ENCODE data around the gene GMCL2. TPM values are rescaled to one million over a fixed set of nuclear protein-coding genes. Genes with fewer than 3 reads are reported as not detected.

The GMCL2 gene
- total and polyA plus RNA-seq, 4 donors = not detected

GRCh38 chr5:178221853-178222252 is 34.7 kb upstream of the GMCL2 start:
- ATAC-seq (ENCODE audit: insufficient read depth, low FRiP score) (no peak), DNase-seq (no peak)
- H3K27me3 ChIP-seq (ENCODE audit: control insufficient read depth in 3 of 3, insufficient read depth in 3 of 3, low read length in 2 of 3) = no peaks in the 10 kb centered on the region
- peaks cover 0 to 2% (median 0%) of the 10 kb centered on the region in 4 donors for H3K9me3 ChIP-seq (ENCODE audit: control insufficient read depth in 4 of 4, insufficient read depth in 3 of 4, low read length in 3 of 4)
- no peak overlapping the region for H3K9ac ChIP-seq (ENCODE audit: insufficient read depth in 1 of 2, low read length in 2 of 2)
- H3K4me3 ChIP-seq = no peak overlapping the region
- WGBS, 2 donors = 76 to 78% methylated on average over 5 of the region's 5 CpGs
- peaks cover 3 to 26% (median 18%) of the 10 kb centered on the region in 4 donors for H3K36me3 ChIP-seq (ENCODE audit: control insufficient read depth in 4 of 4, insufficient read depth in 4 of 4, low read length in 4 of 4)
- no peak for TF ChIP-seq CTCF (IDR thresholded peaks at IDR 0.05; ENCODE audit: control extremely low read depth, extremely low read depth)
- H3K4me1 ChIP-seq (ENCODE audit: control insufficient read depth in 5 of 5, insufficient read depth in 5 of 5, low read length in 5 of 5) = peaks cover 0 to 13% (median 5%) of the 10 kb centered on the region in 5 donors
- no peak overlapping the region for H3K27ac ChIP-seq (ENCODE audit: low read depth in 1 of 2, low read length in 1 of 2)

- ATAC-seq (ENCODE audit: insufficient read depth, low FRiP score) (no peak), DNase-seq (no peak)
- peaks cover 0 to 13% (median 5%) of the 10 kb centered on the region in 5 donors for H3K4me1 ChIP-seq (ENCODE audit: control insufficient read depth in 5 of 5, insufficient read depth in 5 of 5, low read length in 5 of 5)
- TF ChIP-seq CTCF (IDR thresholded peaks at IDR 0.05; ENCODE audit: control extremely low read depth, extremely low read depth) = no peak
- peaks cover 0 to 2% (median 0%) of the 10 kb centered on the region in 4 donors for H3K9me3 ChIP-seq (ENCODE audit: control insufficient read depth in 4 of 4, insufficient read depth in 3 of 4, low read length in 3 of 4)
- no peak overlapping the region for H3K4me3 ChIP-seq
- peaks cover 3 to 27% (median 22%) of the 10 kb centered on the region in 4 donors for H3K36me3 ChIP-seq (ENCODE audit: control insufficient read depth in 4 of 4, insufficient read depth in 4 of 4, low read length in 4 of 4)
- no peak overlapping the region for H3K9ac ChIP-seq (ENCODE audit: insufficient read depth in 1 of 2, low read length in 2 of 2)
- no peaks in the 10 kb centered on the region for H3K27me3 ChIP-seq (ENCODE audit: control insufficient read depth in 3 of 3, insufficient read depth in 3 of 3, low read length in 2 of 3)
- no peak overlapping the region for H3K27ac ChIP-seq (ENCODE audit: low read depth in 1 of 2, low read length in 1 of 2)
- 49 to 61% methylated on average over 3 of the region's 3 CpGs for WGBS, 2 donors
Measured at GRCh38 chr5:178221282-178221681, 34.1 kb upstream of the GMCL2 start.

GRCh38 chr5:178218827-178219226 is 31.7 kb upstream of the GMCL2 start:
- Histone ChIP-seq H3K9ac (ENCODE audit: insufficient read depth in 1 of 2, low read length in 2 of 2) (no peak overlapping the region), H3K9me3 (ENCODE audit: control insufficient read depth in 4 of 4, insufficient read depth in 3 of 4, low read length in 3 of 4) (peaks cover 0 to 2% (median 0%) of the 10 kb centered on the region in 4 donors), H3K36me3 (ENCODE audit: control insufficient read depth in 4 of 4, insufficient read depth in 4 of 4, low read length in 4 of 4) (peaks cover 18 to 41% (median 39%) of the 10 kb centered on the region in 4 donors), H3K4me1 (ENCODE audit: control insufficient read depth in 5 of 5, insufficient read depth in 5 of 5, low read length in 5 of 5) (peaks cover 0 to 7% (median 5%) of the 10 kb centered on the region in 5 donors), H3K27ac (ENCODE audit: low read depth in 1 of 2, low read length in 1 of 2) (no peak overlapping the region), H3K4me3 (no peak overlapping the region), H3K27me3 (ENCODE audit: control insufficient read depth in 3 of 3, insufficient read depth in 3 of 3, low read length in 2 of 3) (no peaks in the 10 kb centered on the region)
- WGBS, 2 donors = 89 to 90% methylated on average over 3 of the region's 3 CpGs
- no peak for DNase-seq
- no peak for TF ChIP-seq CTCF (IDR thresholded peaks at IDR 0.05; ENCODE audit: control extremely low read depth, extremely low read depth)
- no peak for ATAC-seq (ENCODE audit: insufficient read depth, low FRiP score)

- TF ChIP-seq CTCF (IDR thresholded peaks at IDR 0.05; ENCODE audit: control extremely low read depth, extremely low read depth) = no peak
- Histone ChIP-seq H3K9ac (ENCODE audit: insufficient read depth in 1 of 2, low read length in 2 of 2) (no peak overlapping the region), H3K9me3 (ENCODE audit: control insufficient read depth in 4 of 4, insufficient read depth in 3 of 4, low read length in 3 of 4) (peaks cover 0 to 2% (median 0%) of the 10 kb centered on the region in 4 donors), H3K27me3 (ENCODE audit: control insufficient read depth in 3 of 3, insufficient read depth in 3 of 3, low read length in 2 of 3) (no peaks in the 10 kb centered on the region), H3K4me1 (ENCODE audit: control insufficient read depth in 5 of 5, insufficient read depth in 5 of 5, low read length in 5 of 5) (peaks cover 0 to 5% (median 2%) of the 10 kb centered on the region in 5 donors), H3K36me3 (ENCODE audit: control insufficient read depth in 4 of 4, insufficient read depth in 4 of 4, low read length in 4 of 4) (peaks cover 21 to 45% (median 44%) of the 10 kb centered on the region in 4 donors), H3K27ac (ENCODE audit: low read depth in 1 of 2, low read length in 1 of 2) (no peak overlapping the region), H3K4me3 (no peak overlapping the region)
- no peak for DNase-seq
- 78 to 88% methylated on average over 5 of the region's 5 CpGs for WGBS, 2 donors
- no peak for ATAC-seq (ENCODE audit: insufficient read depth, low FRiP score)
Measured at GRCh38 chr5:178218237-178218776, 31.1 kb upstream of the GMCL2 start.

Measured in lung (tissue), 12 donors.